ENCODE results near the gene IREB2. TPM values are rescaled to one million over a fixed set of nuclear protein-coding genes. Genes with fewer than 3 reads are reported as not detected.

The IREB2 gene
- total and polyA plus RNA-seq, 2 of the 13 experiments (the other 11 are each of a cell fraction or from before 2014, with no cell fraction given): 24.2 to 30.4 TPM

GRCh38 chr15:78438619-78439285 is 736 bp downstream of the IREB2 start (continued):
- TF ChIP-seq HOMEZ (CRISPR knock-in tag; IDR thresholded peaks at IDR 0.05; ENCODE audit: low read depth): no peak
- peak; percentile 41 to 69 for TF ChIP-seq HMGXB4 (CRISPR knock-in tag; IDR thresholded peaks at IDR 0.05; ENCODE audit: borderline replicate concordance in 1 of 2, low read depth in 1 of 2)
- 0 out of 2 replicates have a peak, but pooled peaks have one; percentile 13 for TF ChIP-seq ZBTB25 (CRISPR knock-in tag; IDR thresholded peaks at IDR 0.05)
- TF ChIP-seq FOXP4 (CRISPR knock-in tag; IDR thresholded peaks at IDR 0.05): 0 out of 2 replicates have a peak, but pooled peaks have one; percentile 11
- no peak for TF ChIP-seq RFX1 (IDR thresholded peaks at IDR 0.05)
- TF ChIP-seq YEATS4 (CRISPR knock-in tag; IDR thresholded peaks at IDR 0.05; ENCODE audit: borderline replicate concordance): peak; percentile 8
- TF ChIP-seq ZNF30 (CRISPR knock-in tag; IDR thresholded peaks at IDR 0.05): no peak
- no peak for TF ChIP-seq ZNF343 (CRISPR knock-in tag; IDR thresholded peaks at IDR 0.05)
- TF ChIP-seq ASH2L (IDR thresholded peaks at IDR 0.05; ENCODE audit: insufficient read length, low read depth, low read length): peak; percentile 43
- no peak; the same call in 1 of the 2 replicates for TF ChIP-seq ZNF749 (CRISPR knock-in tag; IDR thresholded peaks at IDR 0.05; ENCODE audit: borderline replicate concordance)
- TF ChIP-seq ZNF496 (CRISPR knock-in tag; IDR thresholded peaks at IDR 0.05; ENCODE audit: insufficient replicate concordance): no peak
- TF ChIP-seq E2F2 (CRISPR knock-in tag; IDR thresholded peaks at IDR 0.05; ENCODE audit: borderline replicate concordance): no peak
- no peak for TF ChIP-seq MED13 (CRISPR knock-in tag; IDR thresholded peaks at IDR 0.05)
- TF ChIP-seq BORCS8-MEF2B (CRISPR knock-in tag; IDR thresholded peaks at IDR 0.05): peak; percentile 75; the same call in 1 of the 2 replicates
- TF ChIP-seq ZNF362 (CRISPR knock-in tag; IDR thresholded peaks at IDR 0.05; ENCODE audit: borderline replicate concordance): peak; percentile 8; the same call in 1 of the 2 replicates
- peak; percentile 58 for TF ChIP-seq ZNF781 (CRISPR knock-in tag; IDR thresholded peaks at IDR 0.05; ENCODE audit: borderline replicate concordance, not compliant biosample characterization)
- TF ChIP-seq SOX13 (IDR thresholded peaks at IDR 0.05): no peak
- TF ChIP-seq SOX13 (CRISPR knock-in tag; conservative IDR thresholded peaks at IDR 0.05 in 1 of 2, IDR thresholded peaks at IDR 0.05 in 1 of 2): 0 out of 4 replicates have a peak, but pooled peaks of 1 of the 2 experiments have one; percentile 9
- TF ChIP-seq HCFC1 (IDR thresholded peaks at IDR 0.05; ENCODE audit: low read depth, low read length): no peak
- TF ChIP-seq NBN (conservative IDR thresholded peaks at IDR 0.05): no peak

All from HepG2 (cell line).